OCI-LY7 (cell line): ENCODE measurements around the gene FOXJ3. TPM values are rescaled to one million over a fixed set of nuclear protein-coding genes. Genes with fewer than 3 reads are reported as not detected.

Source experiments
- BruUV-seq: library from RNA; stranded (reverse); fragments of 400-500 nt; replicated peaks from 2 replicates; lab custom pipeline; 2021; lab: Mats Ljungman, UMichigan
- CTCF ChIA-PET: fragments of 300-600 bp; sonication (Branson Sonifier 250); formaldehyde crosslinking; loops from one replicate; lab custom pipeline; 2022; ENCODE audit warnings: antibody characterized with exemption; ENCODE audit not compliant: unreplicated experiment; lab: Charles Lee
- POLR2A ChIA-PET: fragments of 300-600 bp; sonication (Branson Sonifier 250); formaldehyde crosslinking; loops from one replicate; lab custom pipeline; 2022; ENCODE audit warnings: antibody characterized with exemption; lab: Charles Lee
- DNase-seq: peaks from one replicate; pipeline ENCODE4 v3.0.0-alpha.2; 2015; ENCODE audit warnings: low spot score
- H2AFZ ChIP-seq: fragments of 200-600 bp; sonication (generic), shearing (Covaris generic); 2 replicates; pipeline ENCODE4 v1.6.1; 2014; ENCODE audit warnings: mild to moderate bottlenecking, antibody characterized with exemption, low read length, moderate library complexity
- H3K27ac ChIP-seq: fragments of 200-600 bp; sonication (generic); 2 replicates; pipeline ENCODE4 v1.5.1; 2014; ENCODE audit warnings: mixed run types, low read depth, mild to moderate bottlenecking, moderate library complexity, low read length, inconsistent platforms; ENCODE audit not compliant: poor library complexity, severe bottlenecking
- H3K36me3 ChIP-seq: fragments of 200-600 bp; sonication (generic); 2 replicates; pipeline ENCODE4 v1.6.1; 2014; ENCODE audit warnings: mild to moderate bottlenecking, antibody characterized with exemption, low read length, moderate library complexity, mixed read lengths; ENCODE audit not compliant: insufficient read depth
- H3K4me1 ChIP-seq: fragments of 200-600 bp; sonication (generic); 2 replicates; pipeline ENCODE4 v1.5.1; 2014; ENCODE audit warnings: mild to moderate bottlenecking, low read length; ENCODE audit not compliant: insufficient read depth, poor library complexity, severe bottlenecking
- H3K4me2 ChIP-seq: fragments of 200-600 bp; sonication (generic); 2 replicates; pipeline ENCODE4 v1.6.1; 2014; ENCODE audit warnings: mild to moderate bottlenecking, low read length
- H3K4me3 ChIP-seq: fragments of 200-600 bp; sonication (generic); 2 replicates; pipeline ENCODE4 v1.5.1; 2014; ENCODE audit warnings: mild to moderate bottlenecking, low read depth, low read length; ENCODE audit not compliant: poor library complexity, severe bottlenecking
- H3K79me2 ChIP-seq: fragments of 200-600 bp; sonication (generic); 2 replicates; pipeline ENCODE4 v1.6.1; 2016; ENCODE audit warnings: low read depth, mild to moderate bottlenecking, low read length, moderate library complexity, mixed read lengths; ENCODE audit not compliant: insufficient read depth
- H3K9me2 ChIP-seq: fragments of 200-600 bp; sonication (generic); 2 replicates; pipeline ENCODE4 v1.6.1; 2016; ENCODE audit warnings: mild to moderate bottlenecking, low read length, mixed read lengths; ENCODE audit not compliant: insufficient read depth
- H3K9me3 ChIP-seq: fragments of 200-600 bp; sonication (generic); 2 replicates; pipeline ENCODE4 v1.6.1; 2014; ENCODE audit warnings: mild to moderate bottlenecking, mixed run types, low read length, mixed read lengths
- H4K20me1 ChIP-seq: fragments of 200-600 bp; sonication (generic); 2 replicates; pipeline ENCODE4 v1.6.1; 2014; ENCODE audit warnings: mild to moderate bottlenecking, antibody characterized with exemption, low read length, moderate library complexity, mixed read lengths; ENCODE audit not compliant: insufficient read depth
- CTCF ChIP-seq: fragments of 200-600 bp; sonication (generic); conservative IDR thresholded peaks from 2 replicates; pipeline ENCODE4 v1.5.1; 2014; ENCODE audit warnings: mild to moderate bottlenecking, antibody characterized with exemption, low read length, moderate library complexity, mixed read lengths
- EZH2phosphoT487 ChIP-seq: fragments of 200-600 bp; sonication (generic); IDR thresholded peaks from 2 replicates; pipeline ENCODE4 v1.6.1; 2018; ENCODE audit warnings: low read depth, borderline replicate concordance, mild to moderate bottlenecking, mixed run types, antibody characterized with exemption, low read length, moderate library complexity, mixed read lengths
- intact Hi-C: fragments of 100-400 bp; cut with micrococcal nuclease; formaldehyde crosslinking; loops from one replicate; pipeline ENCODE4 v1.10.0; 2022; ENCODE audit not compliant: unreplicated experiment
- total RNA-seq, 2 experiments: library from RNA; depleted of rRNA in 1 of 2; stranded (reverse); fragments of >200 nt in 1 of 2; shearing (Covaris generic) in 1 of 2; gene quantifications; 2 replicates each; pipeline ENCODE4 v1.2.3, GENCODE V29; 2014 to 2022

Gene FOXJ3
- total RNA-seq, 2 experiments from 2014 or later, result 34.8 to 43.1 TPM

GRCh38 chr1:42318601-42319000 is 16.4 kb downstream of the FOXJ3 start:
- ChIA-PET CTCF (no interaction called here), POLR2A (no interaction called here)
- Histone ChIP-seq H3K4me2 (no peak overlapping the region), H3K9me3 (no peaks in the 10 kb centered on the region), H3K4me1 (peaks cover 12% of the 10 kb centered on the region), H3K79me2 (peaks cover 99% of the 10 kb centered on the region), H3K9me2 (no peaks in the 10 kb centered on the region), H3K4me3 (no peak overlapping the region), H3K27ac (no peak overlapping the region), H3K36me3 (peaks cover 8% of the 10 kb centered on the region; the same call in 1 of the 2 replicates), H2AFZ (no peak overlapping the region), H4K20me1 (peaks cover 73% of the 10 kb centered on the region)
- no TSS peak for BruUV-seq
- intact Hi-C loops, result no loop called here
- TF ChIP-seq CTCF, result no peak
- no peak for TF ChIP-seq EZH2phosphoT487
- no peak for DNase-seq

- no peak overlapping the region for H2AFZ ChIP-seq
- POLR2A ChIA-PET, result interaction anchor here (0.7 to 1.4 kb wide), 2 partner anchors 51 to 139 kb away, joined by 3 to 7 read pairs; partner anchors contain the start of gene PPCS
- CTCF ChIA-PET, result no interaction called here
- no TSS peak for BruUV-seq
- H3K4me3 ChIP-seq, result no peak overlapping the region
- peaks cover 97% of the 10 kb centered on the region for H3K79me2 ChIP-seq
- no peaks in the 10 kb centered on the region for H3K9me3 ChIP-seq
- peaks cover 8% of the 10 kb centered on the region; the same call in 1 of the 2 replicates for H3K36me3 ChIP-seq
- intact Hi-C loops, result no loop called here
- TF ChIP-seq CTCF (no peak), EZH2phosphoT487 (no peak)
- H4K20me1 ChIP-seq, result peaks cover 60% of the 10 kb centered on the region
- H3K4me1 ChIP-seq, result peaks cover 12% of the 10 kb centered on the region
- H3K9me2 ChIP-seq, result no peaks in the 10 kb centered on the region
- no peak overlapping the region for H3K27ac ChIP-seq
- DNase-seq, result no peak
- H3K4me2 ChIP-seq, result no peak overlapping the region
Measured at GRCh38 chr1:42317308-42317707, 17.7 kb downstream of the FOXJ3 start.

GRCh38 chr1:42316292-42316691 is 18.7 kb downstream of the FOXJ3 start:
- Histone ChIP-seq H3K4me2 (no peak overlapping the region), H3K9me3 (no peaks in the 10 kb centered on the region), H2AFZ (no peak overlapping the region), H3K36me3 (peaks cover 8% of the 10 kb centered on the region; the same call in 1 of the 2 replicates), H3K9me2 (no peaks in the 10 kb centered on the region), H4K20me1 (peaks cover 56% of the 10 kb centered on the region), H3K79me2 (peaks cover 97% of the 10 kb centered on the region), H3K4me1 (peaks cover 14% of the 10 kb centered on the region), H3K27ac (no peak overlapping the region), H3K4me3 (no peak overlapping the region)
- TF ChIP-seq EZH2phosphoT487 (no peak), CTCF (no peak)
- intact Hi-C loops, result no loop called here
- no peak for DNase-seq
- BruUV-seq, result no TSS peak
- CTCF ChIA-PET, result interaction anchor here (0.6 kb wide), 1 partner anchor 213 kb away, joined by 4 read pairs; no protein-coding TSS in a partner anchor
- POLR2A ChIA-PET, result interaction anchor here (0.7 to 1.4 kb wide), 5 partner anchors 9 to 1063 kb away, joined by 3 to 6 read pairs (median 3); no protein-coding TSS in a partner anchor
